Measurements from ENCODE around the gene TP63.

The TP63 gene

DNA sequence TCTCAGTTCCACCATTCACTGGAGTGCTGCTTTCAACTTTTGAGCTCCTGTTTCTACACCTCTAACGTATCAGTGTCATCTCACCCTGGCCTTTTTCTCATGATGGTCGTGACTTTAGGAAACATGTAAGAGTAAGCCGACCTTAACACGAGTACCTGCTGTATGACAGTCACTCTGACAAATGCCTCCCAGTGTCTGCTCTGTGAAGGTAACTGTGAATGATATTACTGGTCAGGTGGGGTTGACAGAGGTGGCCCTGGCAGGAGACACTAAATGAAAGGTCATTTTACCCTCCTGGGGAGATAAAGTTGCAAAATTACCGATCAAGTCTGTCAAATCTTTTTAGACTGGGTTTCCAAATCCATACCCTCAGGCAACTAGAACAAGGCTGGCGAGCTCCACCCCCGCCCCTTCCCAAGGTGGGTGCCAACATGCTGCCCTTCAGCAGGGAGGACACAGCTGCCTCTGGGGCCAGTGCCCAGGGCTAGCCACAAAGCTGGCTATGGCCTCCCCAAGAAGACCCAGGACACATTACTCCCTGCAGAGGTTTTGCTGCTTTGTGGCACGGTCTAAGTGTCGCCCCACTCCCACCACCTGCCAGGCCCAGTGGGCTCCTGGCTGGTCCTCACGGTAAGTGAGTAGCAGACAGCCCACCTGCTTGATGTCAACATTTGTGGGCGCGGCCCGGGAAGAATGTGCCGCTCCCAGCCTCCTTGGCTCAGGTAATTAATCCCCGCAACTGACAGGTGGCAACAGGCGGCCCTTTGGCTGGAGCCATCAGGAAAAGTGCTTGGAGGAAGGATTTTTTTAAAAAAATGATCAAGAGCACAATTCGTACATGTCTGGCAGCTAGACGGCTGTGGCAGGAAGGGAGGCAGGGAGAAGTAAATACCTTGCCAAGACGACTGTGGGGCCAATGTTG, 211.8 kb downstream of the TP63 start:
- DNase-seq (ENCODE audit: low read depth in 2 of 2, low spot score in 1 of 2), result no peak

DNA sequence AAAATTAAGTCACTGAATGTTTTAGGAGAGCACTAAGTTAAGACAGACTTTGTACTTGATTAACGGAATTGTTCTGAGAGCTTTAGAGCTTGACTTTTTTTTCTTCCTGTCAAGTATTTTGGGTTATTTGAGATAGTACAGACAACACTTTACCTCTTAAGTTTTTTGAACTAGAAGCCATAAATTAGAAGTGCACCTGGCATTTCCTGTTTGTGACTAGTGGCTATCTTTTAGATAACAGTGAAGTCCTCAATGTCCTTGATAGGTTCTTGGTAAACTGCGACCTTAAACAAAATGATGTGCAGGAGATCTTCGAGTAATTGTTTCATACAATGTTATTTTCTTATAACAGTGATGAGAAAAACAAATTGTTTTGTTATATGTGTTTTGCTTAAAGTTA, 213.9 kb downstream of the TP63 start:
- DNase-seq (ENCODE audit: low read depth in 2 of 2, low spot score in 1 of 2), result no peak

DNA sequence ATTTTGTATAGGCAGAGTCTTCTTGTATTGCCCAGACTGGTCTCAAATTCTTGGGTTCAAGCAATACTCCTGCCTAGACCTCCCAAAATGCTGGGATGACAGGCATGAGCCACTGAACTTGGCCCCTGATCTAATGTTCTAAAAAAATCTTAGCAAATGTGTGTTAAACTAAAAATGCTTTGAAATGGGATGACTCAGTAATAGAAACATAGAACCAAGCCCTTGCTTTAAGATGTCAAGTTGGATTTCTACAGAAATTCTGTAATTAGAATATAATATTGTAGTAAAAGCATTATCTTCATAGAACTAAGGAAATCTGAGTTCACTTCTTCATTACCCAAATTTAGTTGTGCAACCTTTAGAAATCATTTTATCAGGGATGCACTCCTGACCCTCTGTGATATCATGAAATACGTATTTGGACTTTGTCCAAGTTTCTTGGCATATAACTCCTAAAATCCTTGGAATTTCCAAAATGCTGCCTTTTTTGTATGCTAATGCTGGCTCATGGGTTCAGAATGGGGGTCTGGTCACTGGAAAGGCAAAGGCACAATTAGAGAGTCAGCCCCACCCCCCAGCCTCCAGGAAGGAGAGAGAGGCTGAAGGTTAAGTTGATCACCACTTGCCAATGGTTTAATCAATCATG, 217.3 kb downstream of the TP63 start:
- DNase-seq (ENCODE audit: low read depth in 2 of 2, low spot score in 1 of 2), result no peak

DNA sequence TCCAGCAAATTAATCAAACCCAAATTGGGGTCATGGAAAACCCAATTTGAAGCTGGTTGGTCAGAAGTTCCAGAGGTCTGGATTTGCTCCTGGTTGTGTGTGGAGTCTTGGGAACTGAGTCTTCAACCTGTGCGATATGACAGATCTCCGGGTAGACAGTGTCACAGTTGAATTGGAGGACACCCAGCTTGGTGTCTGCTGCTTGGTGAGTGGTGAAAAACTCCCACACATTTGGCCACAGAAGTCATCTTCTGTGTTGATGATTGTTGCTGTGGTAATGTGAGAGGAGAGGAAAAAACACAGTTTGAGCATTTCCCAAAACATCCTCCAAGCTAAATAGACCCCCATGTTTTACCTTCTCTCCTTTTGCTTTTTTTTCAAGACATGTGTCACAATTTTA, 218.1 kb downstream of the TP63 start:
- no peak for DNase-seq (ENCODE audit: low read depth in 2 of 2, low spot score in 1 of 2)

DNA sequence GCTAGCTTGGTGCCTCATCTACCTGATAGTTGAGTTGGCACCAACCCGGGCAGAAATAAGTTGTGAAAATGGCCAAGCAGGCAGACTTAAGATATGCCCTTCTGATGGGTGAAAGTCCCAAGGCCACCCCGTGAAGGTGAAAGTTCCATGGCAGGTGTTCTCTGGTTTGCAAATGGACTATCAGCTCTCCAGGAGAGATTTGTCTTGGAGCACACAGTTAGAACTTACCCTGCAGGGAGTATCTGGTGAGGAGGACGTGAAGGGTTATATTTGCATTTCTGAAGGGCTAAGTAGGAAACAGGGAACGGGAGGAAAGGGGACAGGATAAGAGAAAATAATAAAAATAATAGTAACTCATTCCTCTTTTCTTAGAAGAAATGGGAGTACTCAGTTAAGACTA, 220.5 kb downstream of the TP63 start:
- DNase-seq (ENCODE audit: low read depth in 2 of 2, low spot score in 1 of 2), result no peak

DNA sequence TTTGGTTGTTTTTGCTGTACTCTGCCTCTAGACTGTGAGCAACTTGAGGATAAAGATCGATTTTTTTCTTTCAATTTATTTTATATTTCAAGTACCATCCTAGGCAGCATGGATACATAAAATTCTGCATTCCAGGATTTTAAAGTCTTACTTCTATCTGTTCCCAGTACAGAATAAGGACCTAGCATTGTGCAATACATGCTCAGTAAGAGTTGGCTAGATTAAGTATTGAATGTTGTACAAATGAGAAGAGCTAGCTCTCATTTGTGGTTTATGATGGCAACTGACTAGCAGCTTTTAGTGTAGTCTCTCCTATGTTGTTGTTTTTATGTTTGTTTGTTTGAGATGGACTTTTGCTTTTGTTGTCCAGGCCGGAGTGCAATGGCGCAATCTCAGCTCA, 222.7 kb downstream of the TP63 start:
- no peak for DNase-seq (ENCODE audit: low read depth in 2 of 2, low spot score in 1 of 2)

DNA sequence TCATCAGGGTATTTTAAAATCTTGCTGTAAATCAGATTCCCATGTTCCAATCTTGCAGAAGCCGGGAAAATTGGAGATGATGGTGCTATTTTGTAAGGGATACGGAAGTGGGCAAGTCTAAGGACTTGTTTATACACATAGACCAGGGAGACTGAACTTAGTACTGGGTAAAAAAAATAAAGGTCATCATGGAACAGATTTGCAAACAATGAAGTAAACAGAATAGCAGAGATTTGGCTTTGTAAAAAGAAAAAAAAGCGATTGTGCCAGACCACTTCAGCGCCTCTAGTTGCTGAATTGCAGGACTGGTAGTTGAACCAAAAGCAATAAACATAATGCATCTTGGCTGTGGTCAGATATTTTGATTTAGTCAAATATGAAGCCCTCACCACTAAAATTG, 229.1 kb downstream of the TP63 start:
- no peak for DNase-seq (ENCODE audit: low read depth in 2 of 2, low spot score in 1 of 2)

DNA sequence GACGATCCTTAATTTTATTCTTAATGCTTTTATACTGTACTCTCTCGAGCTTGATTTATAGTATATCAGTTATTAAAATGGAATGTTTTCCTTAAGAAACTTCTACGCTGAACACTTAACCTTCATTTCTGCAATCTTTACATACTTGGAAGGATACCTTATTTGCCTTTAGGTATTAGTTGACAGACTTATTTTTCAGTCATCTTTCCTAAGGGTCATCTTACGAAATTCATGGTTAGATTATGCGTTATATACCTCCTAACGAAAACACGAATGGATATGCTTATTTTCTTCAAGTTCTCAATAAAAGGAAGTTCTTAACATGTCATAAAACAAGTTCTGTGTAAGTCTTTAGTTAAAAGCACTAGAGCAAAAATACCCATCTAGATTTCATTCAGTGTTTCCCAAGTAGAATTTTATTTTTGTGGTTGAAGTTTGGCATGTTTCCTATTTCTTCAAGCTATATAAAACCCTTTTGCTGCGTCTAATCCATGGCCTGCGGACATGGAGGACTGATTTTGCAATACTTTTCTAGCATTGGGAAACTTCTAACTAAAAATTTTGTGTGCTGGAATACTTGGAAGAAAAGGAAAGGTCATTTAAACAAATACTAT, 231.3 kb downstream of the TP63 start:
- DNase-seq (ENCODE audit: low read depth in 2 of 2, low spot score in 1 of 2), result no peak

DNA sequence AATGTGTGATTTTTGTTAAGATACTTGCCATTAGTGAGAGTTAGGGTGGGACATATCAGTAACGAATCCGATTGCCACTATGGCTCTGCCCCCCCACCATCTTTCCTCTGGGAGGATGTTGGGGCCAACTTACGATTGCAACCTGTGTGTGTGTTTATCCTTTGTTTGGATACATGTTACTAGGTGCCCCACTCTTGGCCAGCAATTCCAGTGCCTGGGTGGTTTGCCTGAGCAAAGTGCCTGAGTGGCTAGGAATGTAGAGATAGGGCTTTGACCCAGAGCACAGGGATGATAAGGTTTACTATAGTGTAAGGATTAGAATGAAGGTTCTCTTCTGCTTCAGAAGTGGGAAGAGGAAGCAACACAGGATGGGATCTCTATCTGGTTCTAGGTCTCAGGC, 231.8 kb downstream of the TP63 start:
- no peak for DNase-seq (ENCODE audit: low read depth in 2 of 2, low spot score in 1 of 2)

DNA sequence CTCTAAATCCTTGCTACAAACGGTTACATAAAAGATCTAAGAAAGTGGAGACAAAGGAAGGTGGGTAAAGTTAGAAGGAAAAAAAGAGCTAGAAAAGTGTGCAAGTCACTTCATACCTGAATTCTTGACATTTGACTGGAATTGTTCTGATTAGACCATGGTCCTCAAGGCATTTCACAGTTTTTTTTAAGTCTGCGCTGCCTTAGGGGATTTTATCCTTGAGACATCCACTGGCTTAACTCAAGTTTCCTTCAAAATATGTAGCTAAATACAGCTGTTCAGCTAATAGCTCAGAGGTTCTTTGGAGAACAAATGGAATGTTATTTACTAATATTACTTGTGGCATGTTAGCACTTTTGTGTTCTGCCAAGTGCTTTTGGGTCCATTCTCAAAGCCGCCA, 236.9 kb downstream of the TP63 start:
- DNase-seq (ENCODE audit: low read depth in 2 of 2, low spot score in 1 of 2), result no peak

DNA sequence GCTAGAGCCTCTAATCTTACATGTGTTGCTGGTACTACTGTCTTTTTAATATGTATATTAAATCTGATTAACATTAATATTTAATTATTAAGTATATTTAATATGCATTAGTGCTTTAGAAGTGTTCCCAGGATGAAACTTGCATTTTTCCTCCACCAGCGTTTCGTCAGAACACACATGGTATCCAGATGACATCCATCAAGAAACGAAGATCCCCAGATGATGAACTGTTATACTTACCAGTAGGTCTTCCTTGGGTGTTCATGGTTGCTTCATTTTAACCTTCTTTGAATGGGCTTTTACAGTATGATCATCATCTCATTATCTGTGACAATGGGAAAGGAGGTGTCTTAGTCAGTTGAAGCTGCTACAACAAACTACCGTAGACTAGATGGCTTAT, 238.0 kb downstream of the TP63 start:
- DNase-seq (ENCODE audit: low read depth in 2 of 2, low spot score in 1 of 2), result no peak

DNA sequence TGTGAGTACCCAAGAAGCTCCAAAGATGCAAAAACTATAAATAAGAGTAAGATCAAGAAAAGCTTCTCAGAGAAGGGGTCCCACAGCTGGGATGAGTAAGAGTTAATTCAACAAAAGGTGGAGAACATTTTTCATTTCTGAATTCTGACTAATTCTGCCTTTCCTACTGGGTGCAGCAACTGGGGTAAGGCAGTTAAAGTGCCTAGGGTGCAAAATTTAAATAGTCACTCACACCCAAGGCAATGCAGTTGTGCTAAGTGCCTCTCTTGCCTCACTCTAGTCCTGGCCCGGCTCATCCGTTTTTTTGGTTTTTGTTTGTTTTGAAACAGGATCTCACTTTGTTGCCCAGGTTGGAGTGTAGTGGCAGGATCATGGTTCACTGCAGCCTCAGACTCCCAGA, 240.2 kb downstream of the TP63 start:
- DNase-seq (ENCODE audit: low read depth in 2 of 2, low spot score in 1 of 2), result no peak

DNA sequence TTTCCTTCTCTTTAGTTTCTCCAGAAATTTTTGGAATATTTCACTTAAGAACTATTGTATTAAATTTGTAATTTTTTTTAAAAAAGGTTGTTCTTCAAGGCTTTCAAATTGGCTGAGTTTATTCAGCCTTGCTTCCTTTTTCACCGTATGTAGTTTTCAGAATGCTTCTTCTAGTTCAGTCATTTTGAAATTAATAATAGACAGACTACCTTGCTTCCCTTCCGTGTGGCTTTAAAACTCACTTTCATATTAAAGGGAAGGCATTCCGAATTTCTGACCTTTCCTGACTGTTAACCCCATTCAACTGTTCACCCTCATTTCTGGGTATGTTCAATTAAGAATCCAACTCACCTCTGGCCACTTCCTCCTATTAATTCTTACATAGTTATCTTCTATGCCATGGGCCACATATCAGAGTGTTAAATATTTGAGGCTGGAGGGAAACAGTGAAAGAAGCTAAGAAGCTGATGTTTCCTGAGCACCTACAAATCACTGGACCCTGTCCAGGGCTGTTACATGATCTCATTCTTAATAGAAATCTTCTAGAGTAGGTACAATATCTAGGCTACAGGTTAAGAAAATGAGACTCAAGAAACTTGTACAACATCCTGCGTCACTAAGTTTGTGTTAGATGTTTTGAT, 252.0 kb downstream of the TP63 start:
- DNase-seq (ENCODE audit: low read depth in 2 of 2, low spot score in 1 of 2), result no peak

DNA sequence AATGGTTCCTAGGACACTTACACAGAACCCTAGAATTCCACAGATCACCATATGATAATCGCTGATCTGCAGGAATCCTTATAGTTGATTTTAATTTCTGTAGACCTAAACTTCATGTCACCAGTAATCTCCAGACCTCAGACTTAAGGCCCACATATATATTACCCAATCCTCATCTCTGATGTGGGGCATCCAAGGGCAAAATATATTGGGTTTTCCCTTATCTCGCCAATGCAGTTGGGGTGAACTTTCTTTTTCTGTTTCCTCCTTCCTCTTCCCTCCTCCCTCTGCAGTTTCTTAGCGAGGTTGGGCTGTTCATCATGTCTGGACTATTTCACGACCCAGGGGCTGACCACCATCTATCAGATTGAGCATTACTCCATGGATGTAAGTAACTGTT, 259.3 kb downstream of the TP63 start:
- DNase-seq (ENCODE audit: low read depth in 2 of 2, low spot score in 1 of 2), result no peak

DNA sequence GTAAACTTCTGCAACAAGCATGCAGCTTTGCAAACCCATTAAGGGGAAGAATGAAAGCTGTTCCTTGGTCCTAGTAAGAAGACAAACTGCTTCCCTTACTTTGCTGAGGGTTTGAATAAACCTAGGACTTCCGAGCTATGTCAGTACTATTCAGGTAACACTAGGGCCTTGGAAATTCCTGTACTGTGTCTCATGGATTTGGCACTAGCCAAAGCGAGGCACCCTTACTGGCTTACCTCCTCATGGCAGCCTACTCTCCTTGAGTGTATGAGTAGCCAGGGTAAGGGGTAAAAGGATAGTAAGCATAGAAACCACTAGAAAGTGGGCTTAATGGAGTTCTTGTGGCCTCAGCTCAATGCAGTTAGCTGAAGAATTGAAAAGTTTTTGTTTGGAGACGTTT, 265.3 kb downstream of the TP63 start:
- no peak for DNase-seq (ENCODE audit: low read depth in 2 of 2, low spot score in 1 of 2)

DNA sequence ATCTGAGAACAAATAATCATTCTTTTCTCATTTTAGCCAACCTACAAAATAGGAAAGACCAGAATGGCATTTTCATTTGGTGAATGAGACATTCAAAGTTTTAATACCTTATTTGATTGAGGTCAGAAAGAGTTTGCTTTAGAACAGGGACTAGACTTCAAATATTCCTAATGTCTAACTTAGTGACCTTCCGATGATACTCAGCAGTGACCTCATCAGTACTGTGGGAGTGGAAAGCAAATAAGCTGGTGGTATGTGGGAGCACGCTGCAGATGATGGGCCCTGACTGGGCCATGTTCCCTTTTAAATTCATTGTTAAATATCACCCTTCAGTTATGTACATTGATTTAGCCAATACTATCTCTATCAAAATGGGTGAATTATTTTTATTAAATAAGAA, 266.2 kb downstream of the TP63 start:
- no peak for DNase-seq (ENCODE audit: low read depth in 2 of 2, low spot score in 1 of 2)

DNA sequence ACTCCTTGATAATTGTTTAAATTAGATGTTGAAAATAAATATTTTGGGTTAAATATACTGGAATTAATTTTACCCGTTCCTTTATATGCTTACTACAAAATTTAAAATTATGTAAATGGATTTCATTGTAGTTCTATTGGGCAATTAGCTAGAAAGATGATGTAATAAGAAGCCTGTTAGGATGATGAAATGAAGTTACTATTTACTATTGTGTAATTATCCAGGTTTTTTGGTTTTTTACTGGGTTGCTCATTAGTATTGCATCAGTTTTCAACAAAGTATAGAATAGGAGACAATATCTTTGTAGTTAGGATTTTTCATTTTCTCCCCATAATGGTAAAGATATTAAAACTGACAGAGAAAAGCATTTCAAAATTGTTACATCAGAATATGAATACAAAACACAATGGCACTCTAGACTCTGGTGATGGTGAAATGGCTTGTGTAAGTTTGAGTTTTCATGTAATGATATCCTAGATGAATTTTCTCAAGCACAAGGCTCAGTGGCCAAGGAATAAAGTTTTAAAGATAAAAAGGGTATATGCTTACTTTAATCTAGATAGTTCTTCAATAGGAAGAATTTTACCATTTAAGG, 267.5 kb downstream of the TP63 start:
- DNase-seq (ENCODE audit: low read depth in 2 of 2, low spot score in 1 of 2), result no peak

DNA sequence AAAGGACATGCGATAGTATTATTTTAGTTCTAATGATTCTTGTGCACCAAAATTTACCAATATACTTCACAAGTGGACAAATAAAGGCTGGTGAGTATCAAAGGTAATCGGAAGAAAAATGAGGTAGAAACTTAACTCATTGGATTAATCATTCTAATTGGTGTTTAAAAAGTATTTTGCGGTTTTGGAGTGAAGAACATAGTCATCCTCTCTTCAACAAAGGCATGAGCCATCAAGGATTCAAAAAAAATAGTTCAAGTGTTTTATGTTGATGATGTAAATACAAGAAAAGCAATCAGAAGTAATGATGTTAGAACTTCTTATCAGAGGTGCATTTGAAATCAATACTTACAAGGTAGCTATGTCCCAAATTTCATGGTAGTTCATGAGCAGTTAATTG, 268.0 kb downstream of the TP63 start:
- no peak for DNase-seq (ENCODE audit: low read depth in 2 of 2, low spot score in 1 of 2)

DNA sequence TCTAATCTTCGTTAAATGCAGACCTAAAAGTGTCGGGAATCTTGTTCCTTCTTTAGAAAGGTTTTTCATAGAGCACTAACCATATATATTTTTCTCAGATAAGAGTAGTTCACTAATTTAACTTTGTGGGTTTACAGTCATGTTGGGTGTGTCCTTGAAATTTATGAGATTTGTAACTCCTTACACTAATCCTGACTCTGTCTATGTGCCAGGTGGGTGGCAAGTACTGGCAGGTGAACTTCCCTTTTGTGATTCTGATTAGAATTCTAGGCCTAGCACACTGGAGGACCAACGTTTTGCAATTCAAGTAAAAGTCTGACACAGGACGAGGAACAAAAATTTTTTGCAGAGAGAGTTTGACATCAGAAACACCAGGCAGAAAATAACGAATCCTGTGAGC, 269.4 kb downstream of the TP63 start:
- no peak for DNase-seq (ENCODE audit: low read depth in 2 of 2, low spot score in 1 of 2)

DNA sequence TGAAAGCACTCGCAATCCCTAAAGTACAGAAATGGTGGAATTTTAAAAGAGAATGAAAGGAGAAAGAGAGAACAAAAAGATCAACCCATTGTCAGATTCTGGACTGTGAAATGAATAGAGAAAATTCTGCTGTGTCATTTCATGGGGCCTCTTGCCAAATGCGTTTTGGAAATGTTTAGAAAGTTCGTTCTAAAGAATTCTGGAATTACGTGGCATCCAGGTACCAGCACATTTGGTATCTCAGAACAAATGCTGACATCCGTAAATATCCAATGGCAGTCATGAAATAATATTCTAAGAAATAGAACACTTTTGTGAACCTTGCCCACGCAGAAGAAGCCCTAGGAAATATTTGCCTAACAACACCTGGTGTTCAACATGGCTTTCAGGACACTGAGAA, 270.3 kb downstream of the TP63 start:
- no peak for DNase-seq (ENCODE audit: low read depth in 2 of 2, low spot score in 1 of 2)

All from stimulated activated CD8-positive, alpha-beta memory T cell treated with anti-CD3 and anti-CD28 coated beads, Interleukin-4, amount 100 ng/mL, for 1 hour (primary cell).